Myometrial cell (primary cell): ENCODE data around the gene ZNF124. TPM values are rescaled to one million over a fixed set of nuclear protein-coding genes. Genes with fewer than 3 reads are reported as not detected.

Source experiments
- total RNA-seq: library from RNA; depleted of rRNA; stranded (reverse); fragments of >200 nt; gene quantifications from 2 replicates; pipeline ENCODE4 v1.2.3, GENCODE V29; 2015

The ZNF124 gene
- total RNA-seq: 8.1 and 12.2 TPM in 2 replicates

GRCh38 chr1:247171875-247172563 lies at the start of gene ZNF124:
Gene ZNF124 (minus strand): TSS chr1:247172020. CDS start chr1:247171877, 143 bp downstream.

Other genes with a start within 250 kb of the ZNF124 start
- 11.0 and 15.4 TPM in 2 replicates for gene AHCTF1, start 240.1 kb downstream of the ZNF124 start, total RNA-seq
- gene ZNF695, start 164.0 kb downstream of the ZNF124 start, total RNA-seq: 1.2 and 3.4 TPM in 2 replicates
- gene ZNF670, start 93.2 kb downstream of the ZNF124 start, total RNA-seq: 1.2 and 2.8 TPM in 2 replicates
- 4.9 and 7.1 TPM in 2 replicates for gene ZNF669, start 67.7 kb downstream of the ZNF124 start, total RNA-seq
- not detected in 2 replicates for gene VN1R5, start 84.1 kb upstream of the ZNF124 start, total RNA-seq
- 13.3 and 43.1 TPM in 2 replicates for gene ZNF496, start 159.8 kb upstream of the ZNF124 start, total RNA-seq
- 0.18 TPM in 1 of 2 replicates, not detected in the other for gene NLRP3, start 244.2 kb upstream of the ZNF124 start, total RNA-seq